ENCODE data around the gene RMI2. TPM values are rescaled to one million over a fixed set of nuclear protein-coding genes. Genes with fewer than 3 reads are reported as not detected.

RMI2 gene
- total RNA-seq, 1 experiment from 2014 or later, result 45.2 TPM

DNA sequence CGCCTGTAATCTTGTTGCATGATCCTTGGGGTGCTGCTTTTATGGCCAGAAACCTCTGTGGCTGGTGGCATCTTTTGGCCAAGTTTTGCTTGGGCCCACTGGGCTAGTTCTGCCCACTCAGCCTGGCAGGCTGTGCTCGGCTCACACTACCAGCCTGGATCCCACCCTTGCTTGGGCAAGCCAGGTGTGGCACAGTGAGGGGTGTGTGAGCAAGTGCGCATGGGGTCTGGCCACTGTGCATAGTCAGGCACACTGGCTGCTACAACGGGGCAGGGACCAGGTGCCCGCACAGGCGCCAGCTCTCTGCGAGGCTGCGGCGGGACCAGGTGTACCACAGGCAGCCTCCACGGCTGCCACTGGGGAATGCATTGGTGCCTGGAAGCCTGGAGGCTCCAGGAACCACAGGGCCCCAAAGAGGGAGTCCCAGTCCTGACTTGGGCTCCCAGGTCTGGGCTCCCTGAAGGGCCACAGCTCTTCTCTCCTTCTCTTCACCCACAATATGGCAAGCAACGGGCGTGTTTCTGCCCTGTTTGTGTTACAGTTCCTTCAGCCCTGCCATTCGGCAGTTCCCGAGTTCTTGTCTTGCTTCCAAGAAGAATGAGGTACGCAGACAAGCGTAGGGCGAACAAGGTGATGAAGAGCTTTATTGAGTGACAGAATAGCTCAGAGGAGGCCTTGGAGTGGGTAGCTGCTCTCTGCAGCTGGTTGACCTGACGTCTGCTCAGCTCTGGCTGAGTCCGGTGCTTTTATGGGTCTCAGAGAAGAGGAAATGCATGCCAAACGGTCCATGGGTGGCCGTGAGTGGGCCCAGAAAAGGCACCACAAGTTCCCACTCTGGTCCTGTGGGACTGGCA lies 37.4 kb upstream of the RMI2 start:
- Histone ChIP-seq H3K27me3 (ENCODE audit: low read length) (peaks cover 2% of the 10 kb centered on the region; the same call in 1 of the 2 replicates), H3K27ac (ENCODE audit: low read length) (no peak overlapping the region), H3K79me2 (ENCODE audit: low read length) (no peaks in the 10 kb centered on the region), H3K9me3 (ENCODE audit: low read length) (no peaks in the 10 kb centered on the region), H3K36me3 (ENCODE audit: insufficient read depth, low read length) (no peaks in the 10 kb centered on the region), H3K9ac (ENCODE audit: low read length) (no peak overlapping the region), H3K4me2 (ENCODE audit: low read depth, low read length, poor library complexity, severe bottlenecking) (no peak overlapping the region), H2AFZ (ENCODE audit: low read length) (no peak overlapping the region), H4K20me1 (ENCODE audit: insufficient read depth, low read depth, low read length) (no peaks in the 10 kb centered on the region), H3K4me3 (ENCODE audit: low read length) (no peak overlapping the region), H3K4me1 (ENCODE audit: low read length) (peaks cover 28% of the 10 kb centered on the region), H3K9me2 (replicated peaks; ENCODE audit: insufficient read depth, low read length) (no peaks in the 10 kb centered on the region)
- DNase-seq, result no peak

- Histone ChIP-seq H3K4me3 (ENCODE audit: low read length) (no peak overlapping the region), H2AFZ (ENCODE audit: low read length) (no peak overlapping the region), H3K4me1 (ENCODE audit: low read length) (peaks cover 28% of the 10 kb centered on the region), H3K36me3 (ENCODE audit: insufficient read depth, low read length) (no peaks in the 10 kb centered on the region), H3K9me3 (ENCODE audit: low read length) (no peaks in the 10 kb centered on the region), H3K9me2 (replicated peaks; ENCODE audit: insufficient read depth, low read length) (no peaks in the 10 kb centered on the region), H4K20me1 (ENCODE audit: insufficient read depth, low read depth, low read length) (no peaks in the 10 kb centered on the region), H3K27me3 (ENCODE audit: low read length) (peaks cover 2% of the 10 kb centered on the region; the same call in 1 of the 2 replicates), H3K27ac (ENCODE audit: low read length) (no peak overlapping the region), H3K4me2 (ENCODE audit: low read depth, low read length, poor library complexity, severe bottlenecking) (no peak overlapping the region), H3K79me2 (ENCODE audit: low read length) (no peaks in the 10 kb centered on the region), H3K9ac (ENCODE audit: low read length) (no peak overlapping the region)
- peak; percentile 72 for DNase-seq
Observed at GRCh38 chr16:11308493-11309283, 36.6 kb upstream of the RMI2 start.

GRCh38 chr16:11309895-11310633 lies 35.2 kb upstream of the RMI2 start:
- Histone ChIP-seq H3K79me2 (ENCODE audit: low read length) (no peaks in the 10 kb centered on the region), H3K4me1 (ENCODE audit: low read length) (peaks cover 28% of the 10 kb centered on the region), H3K9ac (ENCODE audit: low read length) (no peak overlapping the region), H3K4me2 (ENCODE audit: low read depth, low read length, poor library complexity, severe bottlenecking) (no peak overlapping the region), H3K36me3 (ENCODE audit: insufficient read depth, low read length) (no peaks in the 10 kb centered on the region), H3K9me3 (ENCODE audit: low read length) (no peaks in the 10 kb centered on the region), H3K27me3 (ENCODE audit: low read length) (peaks cover 2% of the 10 kb centered on the region; the same call in 1 of the 2 replicates), H3K9me2 (replicated peaks; ENCODE audit: insufficient read depth, low read length) (no peaks in the 10 kb centered on the region), H2AFZ (ENCODE audit: low read length) (no peak overlapping the region), H4K20me1 (ENCODE audit: insufficient read depth, low read depth, low read length) (no peaks in the 10 kb centered on the region), H3K4me3 (ENCODE audit: low read length) (no peak overlapping the region), H3K27ac (ENCODE audit: low read length) (no peak overlapping the region)
- DNase-seq, result peak; percentile 58

DNA sequence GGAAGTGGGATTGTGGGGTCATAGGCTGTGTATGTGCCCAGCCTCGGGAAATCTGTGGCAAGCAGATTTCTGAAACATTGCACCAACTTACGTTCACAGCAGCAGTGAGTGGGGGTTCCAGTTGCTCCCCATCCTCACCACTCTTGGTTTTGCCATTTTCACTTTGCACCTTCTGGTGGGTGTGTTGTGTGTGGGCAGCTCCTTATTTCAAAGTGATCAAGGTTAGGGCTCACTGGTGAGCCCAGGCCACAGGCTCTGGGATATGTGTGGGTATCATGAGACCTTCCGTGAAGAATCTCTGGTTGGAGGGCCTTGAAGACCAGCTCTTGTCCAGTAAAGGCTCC lies 34.7 kb upstream of the RMI2 start:
- DNase-seq, result no peak
- Histone ChIP-seq H3K27ac (ENCODE audit: low read length) (no peak overlapping the region), H4K20me1 (ENCODE audit: insufficient read depth, low read depth, low read length) (no peaks in the 10 kb centered on the region), H3K79me2 (ENCODE audit: low read length) (no peaks in the 10 kb centered on the region), H3K27me3 (ENCODE audit: low read length) (peaks cover 2% of the 10 kb centered on the region; the same call in 1 of the 2 replicates), H3K9me3 (ENCODE audit: low read length) (no peaks in the 10 kb centered on the region), H3K9me2 (replicated peaks; ENCODE audit: insufficient read depth, low read length) (no peaks in the 10 kb centered on the region), H3K4me3 (ENCODE audit: low read length) (0 out of 2 replicates have a peak overlapping the region, but pooled peaks have one; percentile 7), H3K4me1 (ENCODE audit: low read length) (peaks cover 28% of the 10 kb centered on the region), H3K9ac (ENCODE audit: low read length) (no peak overlapping the region), H3K4me2 (ENCODE audit: low read depth, low read length, poor library complexity, severe bottlenecking) (peak overlapping the region; percentile 57), H3K36me3 (ENCODE audit: insufficient read depth, low read length) (no peaks in the 10 kb centered on the region), H2AFZ (ENCODE audit: low read length) (no peak overlapping the region)

DNA sequence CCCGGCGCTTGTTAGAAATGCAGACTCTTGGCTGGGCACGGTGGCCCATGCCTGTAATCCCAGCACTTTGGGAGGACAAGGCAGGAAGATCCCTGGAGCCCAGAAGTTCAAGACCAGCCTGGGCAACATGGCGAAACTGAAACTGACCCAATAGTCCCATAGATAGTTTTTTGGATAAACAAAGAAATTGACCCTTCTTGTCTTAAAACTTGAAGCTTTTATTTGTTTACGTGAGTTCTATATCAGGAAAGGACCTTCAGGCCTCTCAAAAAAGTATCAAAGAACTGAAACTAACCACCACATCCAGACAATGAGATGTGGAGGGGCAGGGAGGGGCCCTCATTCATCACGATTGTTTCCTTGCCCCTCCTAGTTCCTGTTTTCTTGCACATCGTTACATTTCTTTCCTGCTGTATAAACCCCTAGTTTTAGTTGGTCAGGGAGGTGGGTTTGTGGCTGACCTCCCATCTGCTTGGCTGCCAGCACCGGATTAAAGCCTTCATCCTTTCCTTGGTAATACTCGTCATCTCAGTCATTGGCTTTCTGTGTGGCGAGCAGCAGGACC lies 34.2 kb upstream of the RMI2 start:
- Histone ChIP-seq H3K9me2 (replicated peaks; ENCODE audit: insufficient read depth, low read length) (no peaks in the 10 kb centered on the region), H2AFZ (ENCODE audit: low read length) (no peak overlapping the region), H3K4me2 (ENCODE audit: low read depth, low read length, poor library complexity, severe bottlenecking) (peak overlapping the region; percentile 57), H4K20me1 (ENCODE audit: insufficient read depth, low read depth, low read length) (no peaks in the 10 kb centered on the region), H3K36me3 (ENCODE audit: insufficient read depth, low read length) (no peaks in the 10 kb centered on the region), H3K4me3 (ENCODE audit: low read length) (0 out of 2 replicates have a peak overlapping the region, but pooled peaks have one; percentile 7), H3K9me3 (ENCODE audit: low read length) (no peaks in the 10 kb centered on the region), H3K79me2 (ENCODE audit: low read length) (no peaks in the 10 kb centered on the region), H3K9ac (ENCODE audit: low read length) (no peak overlapping the region), H3K27me3 (ENCODE audit: low read length) (peaks cover 2% of the 10 kb centered on the region; the same call in 1 of the 2 replicates), H3K4me1 (ENCODE audit: low read length) (peaks cover 28% of the 10 kb centered on the region), H3K27ac (ENCODE audit: low read length) (no peak overlapping the region)
- DNase-seq, result peak; percentile 68

DNA sequence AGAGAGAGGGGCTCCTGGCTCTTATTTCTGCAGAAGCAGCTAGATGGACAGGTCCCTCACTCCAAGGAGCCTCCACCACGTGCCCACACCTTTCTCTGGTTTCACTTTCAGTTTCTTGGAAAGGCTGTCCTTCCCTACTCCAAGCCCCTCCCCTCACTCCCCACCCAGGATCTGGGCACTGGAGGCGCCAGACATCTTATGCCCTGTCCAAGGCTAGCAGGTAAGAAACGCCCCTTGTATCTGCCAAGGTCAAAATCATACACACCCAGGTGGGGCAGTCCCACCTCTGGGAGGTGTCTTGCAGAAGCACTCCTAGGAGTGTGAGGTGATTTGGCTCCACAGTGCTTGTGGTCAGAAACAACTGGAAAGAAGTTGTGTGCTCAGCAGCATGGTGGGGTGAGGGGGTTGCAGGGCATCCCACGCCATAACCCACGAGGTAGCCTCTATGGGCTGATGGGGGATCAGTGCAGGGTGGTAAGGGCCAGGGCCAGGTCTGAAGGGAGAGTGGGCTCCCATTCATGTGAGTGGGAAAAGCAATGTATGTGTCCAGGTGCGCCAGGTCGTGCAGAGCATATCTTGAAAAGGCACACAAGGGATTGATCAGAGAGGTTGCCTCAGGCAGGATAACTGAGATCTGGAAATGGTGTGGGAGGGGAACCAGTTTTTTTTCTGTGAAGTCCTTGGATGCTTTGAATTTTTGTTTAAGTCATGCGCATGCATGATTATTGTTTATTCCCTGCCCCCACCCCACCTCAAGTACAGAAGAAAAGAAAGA lies 32.4 kb upstream of the RMI2 start:
- Histone ChIP-seq H3K9me3 (ENCODE audit: low read length) (no peaks in the 10 kb centered on the region), H2AFZ (ENCODE audit: low read length) (no peak overlapping the region), H3K27me3 (ENCODE audit: low read length) (peaks cover 2% of the 10 kb centered on the region; the same call in 1 of the 2 replicates), H3K9ac (ENCODE audit: low read length) (no peak overlapping the region), H3K36me3 (ENCODE audit: insufficient read depth, low read length) (no peaks in the 10 kb centered on the region), H3K4me2 (ENCODE audit: low read depth, low read length, poor library complexity, severe bottlenecking) (no peak overlapping the region), H3K4me3 (ENCODE audit: low read length) (no peak overlapping the region), H3K27ac (ENCODE audit: low read length) (no peak overlapping the region), H3K4me1 (ENCODE audit: low read length) (peaks cover 28% of the 10 kb centered on the region), H4K20me1 (ENCODE audit: insufficient read depth, low read depth, low read length) (no peaks in the 10 kb centered on the region), H3K9me2 (replicated peaks; ENCODE audit: insufficient read depth, low read length) (no peaks in the 10 kb centered on the region), H3K79me2 (ENCODE audit: low read length) (no peaks in the 10 kb centered on the region)
- DNase-seq, result no peak

- H3K9ac ChIP-seq (ENCODE audit: low read length), result no peak overlapping the region
- no peak for DNase-seq
- H4K20me1 ChIP-seq (ENCODE audit: insufficient read depth, low read depth, low read length), result no peaks in the 10 kb centered on the region
- no peaks in the 10 kb centered on the region for H3K9me2 ChIP-seq (replicated peaks; ENCODE audit: insufficient read depth, low read length)
- no peak overlapping the region for H3K4me2 ChIP-seq (ENCODE audit: low read depth, low read length, poor library complexity, severe bottlenecking)
- H3K79me2 ChIP-seq (ENCODE audit: low read length), result no peaks in the 10 kb centered on the region
- H3K36me3 ChIP-seq (ENCODE audit: insufficient read depth, low read length), result no peaks in the 10 kb centered on the region
- peaks cover 2% of the 10 kb centered on the region; the same call in 1 of the 2 replicates for H3K27me3 ChIP-seq (ENCODE audit: low read length)
- H3K9me3 ChIP-seq (ENCODE audit: low read length), result no peaks in the 10 kb centered on the region
- H2AFZ ChIP-seq (ENCODE audit: low read length), result no peak overlapping the region
- H3K4me3 ChIP-seq (ENCODE audit: low read length), result no peak overlapping the region
- H3K4me1 ChIP-seq (ENCODE audit: low read length), result peaks cover 20% of the 10 kb centered on the region
- no peak overlapping the region for H3K27ac ChIP-seq (ENCODE audit: low read length)
Observed at GRCh38 chr16:11313493-11314308, 31.6 kb upstream of the RMI2 start.
